Fibroblast of mammary gland (primary cell): ENCODE measurements around the gene FLNC.

ENCODE experiments used
- DNase-seq: peaks from one replicate; pipeline ENCODE4 v3.0.0-alpha.2; 2010; ENCODE audit warnings: low read depth
- H3K4me3 ChIP-seq: 2 replicates; pipeline ENCODE4 v1.5.1; 2011; ENCODE audit warnings: low read depth, mild to moderate bottlenecking, low read length, moderate library complexity; ENCODE audit not compliant: control insufficient read depth
- TF ChIP-seq, protein P1 (sequence below): conservative IDR thresholded peaks from 2 replicates; pipeline ENCODE4 v1.5.1; 2011; ENCODE audit warnings: low read depth, low read length, inconsistent platforms; ENCODE audit not compliant: control insufficient read depth, insufficient read depth

Gene FLNC

GRCh38 chr7:128867842-128868623 is 37.8 kb downstream of the FLNC start:
- H3K4me3 ChIP-seq = no peak overlapping the region
- TF ChIP-seq, protein P1, sequence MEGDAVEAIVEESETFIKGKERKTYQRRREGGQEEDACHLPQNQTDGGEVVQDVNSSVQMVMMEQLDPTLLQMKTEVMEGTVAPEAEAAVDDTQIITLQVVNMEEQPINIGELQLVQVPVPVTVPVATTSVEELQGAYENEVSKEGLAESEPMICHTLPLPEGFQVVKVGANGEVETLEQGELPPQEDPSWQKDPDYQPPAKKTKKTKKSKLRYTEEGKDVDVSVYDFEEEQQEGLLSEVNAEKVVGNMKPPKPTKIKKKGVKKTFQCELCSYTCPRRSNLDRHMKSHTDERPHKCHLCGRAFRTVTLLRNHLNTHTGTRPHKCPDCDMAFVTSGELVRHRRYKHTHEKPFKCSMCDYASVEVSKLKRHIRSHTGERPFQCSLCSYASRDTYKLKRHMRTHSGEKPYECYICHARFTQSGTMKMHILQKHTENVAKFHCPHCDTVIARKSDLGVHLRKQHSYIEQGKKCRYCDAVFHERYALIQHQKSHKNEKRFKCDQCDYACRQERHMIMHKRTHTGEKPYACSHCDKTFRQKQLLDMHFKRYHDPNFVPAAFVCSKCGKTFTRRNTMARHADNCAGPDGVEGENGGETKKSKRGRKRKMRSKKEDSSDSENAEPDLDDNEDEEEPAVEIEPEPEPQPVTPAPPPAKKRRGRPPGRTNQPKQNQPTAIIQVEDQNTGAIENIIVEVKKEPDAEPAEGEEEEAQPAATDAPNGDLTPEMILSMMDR = no peak
- DNase-seq = no peak

- H3K4me3 ChIP-seq = no peak overlapping the region
- TF ChIP-seq, protein P1 = no peak
- DNase-seq = no peak
These were observed 38.5 kb downstream of the FLNC start for GRCh38 chr7:128868624-128869137.

GRCh38 chr7:128869138-128869943 is 39.1 kb downstream of the FLNC start:
- TF ChIP-seq, protein P1 = no peak
- H3K4me3 ChIP-seq = peak overlapping the region; percentile 33
- peak; percentile 32 for DNase-seq

GRCh38 chr7:128869944-128870285 is 39.7 kb downstream of the FLNC start:
- TF ChIP-seq, protein P1 = no peak
- H3K4me3 ChIP-seq = no peak overlapping the region
- DNase-seq = no peak

DNA sequence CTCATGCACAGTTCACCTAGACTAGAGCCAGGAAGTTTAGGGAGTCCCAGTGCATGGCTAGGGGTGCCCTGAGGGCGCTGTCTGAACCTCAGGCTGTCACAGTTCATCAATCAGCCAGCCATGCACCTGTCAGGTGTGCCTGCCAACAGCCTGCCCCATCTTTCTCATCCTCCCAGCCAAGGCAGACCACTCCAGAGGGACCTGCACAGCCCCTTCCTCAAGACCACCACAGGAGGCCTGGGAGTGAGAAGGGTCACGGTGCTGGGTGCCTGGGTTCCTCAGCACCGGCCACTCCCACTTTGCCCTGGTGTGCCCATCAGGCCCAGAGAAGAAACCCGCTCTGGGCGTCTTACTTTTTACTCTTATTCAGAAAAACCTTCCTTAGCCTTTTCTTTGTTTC is 40.8 kb downstream of the FLNC start:
- DNase-seq = no peak
- TF ChIP-seq, protein P1 = no peak
- H3K4me3 ChIP-seq = no peak overlapping the region

- TF ChIP-seq, protein P1 = no peak
- DNase-seq = no peak
- no peak overlapping the region for H3K4me3 ChIP-seq
These were observed 42.2 kb downstream of the FLNC start for GRCh38 chr7:128872394-128872824.
